Breast epithelium (tissue), 4 donors: ENCODE results near the gene CEACAM7. TPM values are rescaled to one million over a fixed set of nuclear protein-coding genes. Genes with fewer than 3 reads are reported as not detected.

Experiments used
- DNase-seq, 2 donors: peaks; one replicate each; pipeline ENCODE4 v3.0.0-alpha.2; 2019; ENCODE audit warnings: low spot score in 2 of 2
- H3K27ac ChIP-seq, 2 donors: fragments of 200-600 bp; sonication (generic) in 1 of 2; one replicate each; pipeline ENCODE4 v1.5.1; 2016 to 2019; ENCODE audit warnings: mild to moderate bottlenecking in 1 of 2
- H3K27me3 ChIP-seq, 2 donors: fragments of 200-600 bp; sonication (generic) in 1 of 2; one replicate each; pipeline versions ENCODE4 v1.5.1 to v1.6.0; 2017 to 2019; ENCODE audit warnings: control low read depth in 1 of 2, mild to moderate bottlenecking in 1 of 2
- H3K36me3 ChIP-seq: fragments of 200-600 bp; one replicate; pipeline ENCODE4 v1.5.1; 2019
- H3K4me1 ChIP-seq, 2 donors: fragments of 200-600 bp; sonication (generic); one replicate each; pipeline ENCODE4 v1.5.1; 2016 to 2019; ENCODE audit warnings: control low read depth in 1 of 2
- H3K4me3 ChIP-seq, 3 donors: fragments of 200-600 bp; sonication (generic); 1 replicate in 2 of 3; 2 replicates in 1 of 3; pipeline ENCODE4 v1.5.1; 2016 to 2019; ENCODE audit warnings: mild to moderate bottlenecking in 3 of 3, moderate library complexity in 2 of 3
- H3K9me3 ChIP-seq, 2 donors: fragments of 200-600 bp; sonication (generic) in 1 of 2; one replicate each; pipeline ENCODE4 v1.5.1; 2016 to 2019; ENCODE audit warnings: control low read depth in 1 of 2
- CTCF ChIP-seq, 3 donors: fragments of 450-650 bp; IDR thresholded peaks; one replicate each; pipeline ENCODE4 v1.5.1; 2016 to 2017; ENCODE audit warnings: antibody characterized with exemption in 3 of 3, mild to moderate bottlenecking in 3 of 3, moderate library complexity in 3 of 3
- POLR2A ChIP-seq: fragments of 450-650 bp; IDR thresholded peaks from one replicate; pipeline ENCODE4 v1.6.1; 2016; ENCODE audit warnings: antibody characterized with exemption, mild to moderate bottlenecking, moderate library complexity
- POLR2AphosphoS5 ChIP-seq, 3 donors: sonication (generic); formaldehyde crosslinking; IDR thresholded peaks; one replicate each; pipeline ENCODE4 v1.6.1; 2017; ENCODE audit warnings: antibody characterized with exemption in 3 of 3
- intact Hi-C: fragments of 100-400 bp; cut with DNase I; formaldehyde crosslinking; loops from one replicate; pipeline ENCODE4 v1.15.1; 2023; ENCODE audit warnings: low total_unique reads
- total RNA-seq, 3 donors: library from RNA; depleted of rRNA; stranded (reverse); fragments of >200 nt; gene quantifications; one replicate each; pipeline ENCODE4 v1.1.0, GENCODE V29; 2016

Gene CEACAM7
- total RNA-seq, 3 donors from 2014 or later: 0.15 to 25.2 TPM; not detected in 1

GRCh38 chr19:41691268-41691970, 3.3 kb upstream of the CEACAM7 start:
- Histone ChIP-seq H3K27me3 (peaks cover 0 to 16% of the 10 kb centered on the region in 2 donors), H3K27ac (no peak overlapping the region), H3K36me3 (no peaks in the 10 kb centered on the region), H3K4me1 (no peaks in the 10 kb centered on the region), H3K9me3 (peaks cover 10 to 11% of the 10 kb centered on the region in 2 donors), H3K4me3 (no peak overlapping the region)
- TF ChIP-seq POLR2A: no peak
- TF ChIP-seq CTCF (IDR thresholded peaks at IDR 0.05): peak in 1 of 3 donors; percentile 28
- intact Hi-C loops: no loop called here
- DNase-seq: no peak

DNA sequence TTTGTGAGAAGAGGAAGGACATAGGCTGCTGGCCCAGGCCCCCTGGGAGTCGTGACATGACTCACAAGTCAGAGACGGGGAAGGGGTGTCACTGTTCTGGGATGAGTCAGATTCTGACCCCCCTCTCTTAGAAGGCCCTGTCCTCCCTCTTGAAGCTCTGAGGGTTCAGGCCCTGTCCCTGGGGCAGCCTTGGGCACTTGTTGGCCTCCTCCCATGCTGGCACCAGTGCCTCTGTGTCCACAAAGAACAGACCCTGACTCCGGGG, 2.7 kb upstream of the CEACAM7 start:
- TF ChIP-seq POLR2A (no peak), CTCF (IDR thresholded peaks at IDR 0.05) (no peak)
- H3K27ac ChIP-seq: no peak overlapping the region
- no peak for DNase-seq
- no peaks in the 10 kb centered on the region for H3K4me1 ChIP-seq
- H3K27me3 ChIP-seq: peaks cover 0 to 9% of the 10 kb centered on the region in 2 donors
- no peak overlapping the region for H3K4me3 ChIP-seq
- no peaks in the 10 kb centered on the region for H3K36me3 ChIP-seq
- intact Hi-C loops: no loop called here
- H3K9me3 ChIP-seq: peaks cover 10 to 11% of the 10 kb centered on the region in 2 donors

GRCh38 chr19:41689993-41690800, 2.1 kb upstream of the CEACAM7 start:
- H3K4me3 ChIP-seq: no peak overlapping the region
- peaks cover 0 to 4% of the 10 kb centered on the region in 2 donors for H3K27me3 ChIP-seq
- no peak for DNase-seq
- H3K9me3 ChIP-seq: peaks cover 10 to 11% of the 10 kb centered on the region in 2 donors
- no peaks in the 10 kb centered on the region for H3K4me1 ChIP-seq
- intact Hi-C loops: no loop called here
- H3K27ac ChIP-seq: no peak overlapping the region
- H3K36me3 ChIP-seq: no peaks in the 10 kb centered on the region
- no peak for TF ChIP-seq POLR2A
- no peak for TF ChIP-seq POLR2AphosphoS5 (IDR thresholded peaks at IDR 0.05)
- TF ChIP-seq CTCF (IDR thresholded peaks at IDR 0.05): no peak

GRCh38 chr19:41688687-41689086, 617 bp upstream of the CEACAM7 start:
- Histone ChIP-seq H3K27me3 (peaks cover 0 to 8% of the 10 kb centered on the region in 2 donors), H3K4me1 (no peaks in the 10 kb centered on the region), H3K4me3 (no peak overlapping the region), H3K27ac (no peak overlapping the region), H3K9me3 (peaks cover 6 to 10% of the 10 kb centered on the region in 2 donors), H3K36me3 (no peaks in the 10 kb centered on the region)
- intact Hi-C loops: no loop called here
- TF ChIP-seq CTCF (IDR thresholded peaks at IDR 0.05) (no peak), POLR2AphosphoS5 (IDR thresholded peaks at IDR 0.05) (no peak), POLR2A (no peak)
- peak in 1 of 2 donors; percentile 4 for DNase-seq

GRCh38 chr19:41687419-41687818, 651 bp downstream of the CEACAM7 start:
- Histone ChIP-seq H3K36me3 (no peaks in the 10 kb centered on the region), H3K4me3 (no peak overlapping the region), H3K9me3 (peaks cover 2 to 4% of the 10 kb centered on the region in 2 donors), H3K27me3 (peaks cover 0 to 16% of the 10 kb centered on the region in 2 donors), H3K27ac (no peak overlapping the region), H3K4me1 (no peaks in the 10 kb centered on the region)
- TF ChIP-seq POLR2AphosphoS5 (IDR thresholded peaks at IDR 0.05) (no peak), POLR2A (no peak), CTCF (IDR thresholded peaks at IDR 0.05) (no peak)
- DNase-seq: no peak
- intact Hi-C loops: no loop called here
